Islet precursor cell (in vitro differentiated cells): Measurements from ENCODE around the gene PLPP4.
"Not testable (repeated sequence)": the region's sequence is repeated elsewhere in the genome, so short reads cannot be mapped to it uniquely, and the experiment has no call there.

ENCODE experiments used
- DNase-seq: peaks from one replicate; pipeline ENCODE4 v3.0.0-alpha.2; 2018

The PLPP4 gene

GRCh38 chr10:120492346-120492745, 35.3 kb downstream of the PLPP4 start:
- DNase-seq, result no peak

DNA sequence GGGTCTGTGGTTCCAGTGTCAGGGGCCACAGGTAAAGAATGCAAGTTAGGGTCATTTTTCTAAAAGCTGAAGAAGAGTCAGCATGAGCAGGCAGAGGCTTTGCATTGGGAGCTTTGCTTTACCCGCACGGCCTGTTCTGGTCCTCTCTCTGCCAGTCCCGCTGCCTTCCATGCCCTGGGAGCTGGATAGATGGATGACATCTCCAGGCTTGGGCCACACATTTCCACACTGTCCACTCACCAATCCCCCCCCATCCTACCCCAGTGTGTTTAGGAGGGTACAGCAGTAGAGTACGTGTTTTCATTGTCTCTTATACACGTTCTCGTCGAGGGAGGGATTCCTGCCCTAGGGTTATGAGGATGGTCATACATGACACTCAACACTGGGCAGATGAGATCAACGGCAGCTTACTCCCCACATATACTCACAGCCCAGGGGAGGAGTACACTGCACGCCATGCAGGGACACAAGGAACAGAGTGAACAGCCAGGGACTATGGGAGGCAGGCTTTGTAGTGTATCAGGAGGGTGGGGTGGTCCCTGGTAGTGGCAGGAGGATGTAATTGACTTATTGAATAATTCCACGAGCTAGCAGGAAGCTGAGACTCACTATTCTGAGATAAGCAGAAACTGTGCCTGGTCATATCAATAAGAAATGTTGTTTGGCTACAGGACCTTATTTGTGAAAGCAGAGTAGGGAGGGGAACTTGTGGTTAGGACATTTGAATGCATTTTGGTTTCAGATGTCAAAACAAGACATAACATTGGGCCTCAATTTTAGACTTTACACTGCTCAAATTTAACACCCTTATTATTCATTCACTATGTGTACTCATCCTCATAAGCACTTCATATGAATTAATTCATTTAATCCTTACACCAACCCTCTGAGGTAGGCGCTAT, 36.6 kb downstream of the PLPP4 start:
- DNase-seq, result no peak

- no peak for DNase-seq
Observed at GRCh38 chr10:120494313-120494710, 37.3 kb downstream of the PLPP4 start.

- peak; percentile 37 for DNase-seq
Observed at GRCh38 chr10:120495226-120496009, 38.4 kb downstream of the PLPP4 start.

DNA sequence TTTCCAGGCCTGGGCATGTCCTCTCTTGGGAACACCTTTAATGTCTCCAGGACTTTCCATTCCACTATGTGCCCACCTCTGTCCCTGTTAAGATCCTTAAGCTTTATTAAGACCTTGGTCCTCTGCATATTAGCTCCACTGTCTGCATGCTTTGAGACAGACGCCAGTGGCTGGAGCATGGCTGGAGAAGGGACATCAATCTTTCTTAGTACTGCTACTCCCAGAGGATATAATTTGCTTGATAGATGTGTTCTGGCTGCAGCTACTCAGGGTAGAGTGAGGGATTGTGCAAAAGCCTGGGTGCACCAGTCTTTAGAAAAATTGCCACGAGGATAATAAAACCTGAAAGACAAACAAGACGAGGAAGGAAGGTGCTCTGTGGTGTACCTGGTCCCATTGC, 42.9 kb downstream of the PLPP4 start:
- peak; percentile 2 for DNase-seq

GRCh38 chr10:120503689-120504088, 46.7 kb downstream of the PLPP4 start:
- DNase-seq, result no peak

- DNase-seq, result not testable (repeated sequence)
Observed at GRCh38 chr10:120504227-120504626, 47.2 kb downstream of the PLPP4 start.

DNA sequence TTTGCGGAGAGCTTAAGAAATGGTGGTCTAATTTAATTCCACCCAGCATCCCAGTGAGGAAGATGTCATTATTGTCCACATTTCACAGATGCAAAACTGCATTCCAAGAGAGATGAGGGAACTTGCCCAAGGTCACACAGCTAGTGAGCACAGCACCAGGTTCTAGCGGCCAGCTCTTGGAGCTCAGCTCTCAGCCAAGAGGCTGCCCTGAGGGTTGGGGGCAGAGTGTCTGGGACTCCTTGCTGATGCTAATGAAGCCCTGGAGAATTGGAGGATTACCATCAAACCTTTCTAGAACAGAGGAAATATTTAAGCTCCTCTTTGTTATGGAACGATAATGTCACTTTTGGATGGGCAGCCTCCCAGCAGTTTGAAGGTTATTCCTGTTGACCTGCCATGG, 48.0 kb downstream of the PLPP4 start:
- no peak for DNase-seq

- DNase-seq, result no peak
Observed at GRCh38 chr10:120505866-120506265, 48.8 kb downstream of the PLPP4 start.

- no peak for DNase-seq
Observed at GRCh38 chr10:120506674-120507073, 49.6 kb downstream of the PLPP4 start.

GRCh38 chr10:120507175-120507574, 50.1 kb downstream of the PLPP4 start:
- DNase-seq, result no peak

- DNase-seq, result no peak
Observed at GRCh38 chr10:120507651-120508050, 50.6 kb downstream of the PLPP4 start.

DNA sequence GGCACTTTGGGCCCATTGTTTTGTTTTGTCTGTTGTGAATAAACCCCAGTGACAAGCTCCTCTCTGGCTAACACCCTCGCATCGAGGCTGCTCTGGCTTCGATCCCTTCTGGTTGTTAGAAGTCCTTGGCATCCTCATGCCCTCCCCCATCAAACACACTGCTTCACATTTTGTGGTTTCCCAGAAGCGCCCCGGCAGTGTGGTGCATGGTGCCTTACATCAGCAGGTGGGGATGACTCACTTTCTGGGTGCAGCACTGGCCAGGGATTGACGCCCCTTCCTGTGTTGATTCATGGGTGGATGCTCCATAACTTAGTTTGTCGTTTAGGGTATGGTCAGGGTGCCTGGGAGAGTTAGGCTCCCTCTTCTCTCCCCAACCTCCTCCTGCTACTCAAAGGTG, 51.4 kb downstream of the PLPP4 start:
- DNase-seq, result no peak

- no peak for DNase-seq
Observed at GRCh38 chr10:120508966-120509365, 51.9 kb downstream of the PLPP4 start.

- no peak for DNase-seq
Observed at GRCh38 chr10:120511165-120511564, 54.1 kb downstream of the PLPP4 start.

- no peak for DNase-seq
Observed at GRCh38 chr10:120513307-120513796, 56.3 kb downstream of the PLPP4 start.

DNA sequence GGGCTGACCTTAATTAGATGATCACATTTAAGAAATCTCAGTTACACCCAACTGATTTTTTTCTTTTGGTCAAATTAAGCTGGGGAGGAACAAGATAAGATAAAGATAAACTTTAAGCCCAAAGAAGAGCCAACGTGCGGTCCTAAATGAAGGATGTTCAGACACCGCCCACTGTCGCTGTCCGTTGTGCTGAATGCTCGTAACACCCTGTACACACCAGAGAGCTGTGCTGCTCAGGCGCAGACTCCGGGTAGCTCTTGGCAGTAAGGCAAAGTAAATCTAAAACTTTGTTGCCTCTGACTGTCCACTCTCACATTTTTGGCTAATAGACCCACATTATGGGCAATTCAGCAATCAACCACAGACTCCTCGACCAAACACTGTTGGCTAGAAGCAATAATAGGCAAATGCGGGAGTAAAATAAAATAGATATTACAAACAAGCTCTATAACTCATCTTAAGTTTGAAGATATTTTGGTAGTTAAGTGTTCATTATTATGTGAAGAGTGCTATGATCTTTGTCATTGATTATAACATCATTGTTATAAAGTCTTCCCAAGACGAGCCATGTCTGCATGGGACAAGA, 57.1 kb downstream of the PLPP4 start:
- DNase-seq, result peak; percentile 83

DNA sequence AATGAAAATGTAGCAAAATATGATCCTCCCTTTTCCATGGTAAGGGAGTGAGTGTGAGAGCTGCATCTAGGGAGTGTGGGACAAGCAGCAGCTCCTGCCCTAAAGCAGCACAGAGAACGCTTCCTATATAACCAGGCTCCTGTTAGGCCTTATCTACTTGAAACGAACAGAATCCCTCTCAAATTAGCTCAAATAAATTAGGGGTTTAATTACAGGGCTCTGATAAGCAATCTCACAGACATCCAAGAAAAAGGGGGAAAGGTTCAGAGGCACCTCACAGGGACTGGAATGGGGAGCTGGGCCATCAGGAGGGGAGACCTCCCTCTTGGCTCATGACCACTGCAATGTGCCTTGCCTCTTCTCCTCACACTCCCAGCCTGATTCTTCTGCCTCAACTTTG, 57.9 kb downstream of the PLPP4 start:
- no peak for DNase-seq

- no peak for DNase-seq
Observed at GRCh38 chr10:120515741-120516140, 58.7 kb downstream of the PLPP4 start.

- DNase-seq, result no peak
Observed at GRCh38 chr10:120516426-120516825, 59.4 kb downstream of the PLPP4 start.

DNA sequence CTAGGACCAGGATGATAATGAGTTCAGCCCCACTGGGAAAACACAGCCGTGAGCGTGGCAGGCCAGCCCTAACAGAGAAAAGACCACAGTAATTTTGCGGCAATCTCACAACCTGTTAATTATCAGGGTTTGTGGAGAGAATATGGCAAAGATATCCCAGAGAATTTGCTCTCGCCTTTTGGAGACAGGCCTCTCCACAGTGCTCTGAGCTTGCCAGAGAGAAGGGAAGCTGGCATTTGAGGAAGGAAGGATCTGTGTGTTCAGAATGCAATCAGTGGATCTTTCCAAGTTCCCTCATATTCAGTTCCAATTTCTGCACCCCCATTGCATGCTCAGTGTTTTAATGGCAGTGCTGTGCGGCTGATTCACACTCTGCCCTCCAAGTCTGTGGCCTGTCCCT, 60.2 kb downstream of the PLPP4 start:
- no peak for DNase-seq

DNA sequence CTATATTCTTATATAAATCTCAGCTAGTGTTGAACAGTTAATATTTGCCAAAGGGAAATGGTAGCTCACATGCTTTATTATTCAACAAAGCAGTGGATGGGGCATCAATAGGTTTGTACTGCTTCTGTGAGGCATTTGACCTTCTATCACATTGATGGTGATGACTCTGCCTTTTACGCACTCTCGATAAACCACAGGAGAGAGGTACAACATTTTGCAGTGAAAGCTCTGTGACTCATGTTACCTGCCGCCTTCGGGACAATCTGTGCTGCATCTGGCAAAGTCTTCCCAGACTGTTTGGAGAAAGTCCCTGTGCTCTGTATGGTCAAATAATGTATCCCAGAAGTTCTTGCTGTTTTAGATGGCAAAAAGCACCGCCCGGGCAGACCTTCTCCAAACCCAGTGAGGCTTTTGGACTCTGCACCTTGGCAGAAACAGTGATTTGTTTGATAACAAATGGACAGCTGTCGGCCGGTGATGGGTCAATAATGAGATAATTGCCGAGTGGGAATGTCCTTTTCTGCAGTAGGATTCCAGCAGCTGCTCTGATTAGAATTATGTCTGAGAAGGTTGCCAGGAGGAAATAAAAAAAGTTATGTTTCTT, 61.0 kb downstream of the PLPP4 start:
- DNase-seq, result no peak

- DNase-seq, result no peak
Observed at GRCh38 chr10:120521880-120522279, 64.9 kb downstream of the PLPP4 start.
